A673 (cell line): Measurements from ENCODE around the gene ATP7B. TPM values are rescaled to one million over a fixed set of nuclear protein-coding genes. Genes with fewer than 3 reads are reported as not detected.

Experiments used
- BruUV-seq: library from RNA; stranded (reverse); fragments of 400-500 nt; replicated peaks from 2 replicates; lab custom pipeline; 2021; lab: Mats Ljungman, UMichigan
- CTCF ChIA-PET: fragments of 300-600 bp; sonication (Branson Sonifier 250); formaldehyde crosslinking; loops from one replicate; lab custom pipeline; 2022; ENCODE audit warnings: antibody characterized with exemption; lab: Charles Lee
- POLR2A ChIA-PET: fragments of 300-600 bp; sonication (Branson Sonifier 250); formaldehyde crosslinking; loops from one replicate; lab custom pipeline; 2022; ENCODE audit warnings: antibody characterized with exemption; ENCODE audit not compliant: low non-redundant PET; lab: Charles Lee
- DNase-seq: peaks from one replicate; pipeline ENCODE4 v3.0.0-alpha.2; 2015; ENCODE audit warnings: low spot score
- H3K27ac ChIP-seq: fragments of 200-600 bp; sonication (generic); 2 replicates; pipeline ENCODE4 v1.5.1; 2016; ENCODE audit warnings: mixed run types, low read depth, mild to moderate bottlenecking, mixed read lengths, antibody characterized with exemption, low read length; ENCODE audit not compliant: poor library complexity, severe bottlenecking
- H3K27me3 ChIP-seq: fragments of 200-600 bp; sonication (generic); replicated peaks from 2 replicates; pipeline ENCODE4 v1.6.1; 2017; ENCODE audit warnings: mixed run types, low read depth, mild to moderate bottlenecking, mixed read lengths, antibody characterized with exemption, low read length; ENCODE audit not compliant: insufficient read depth, poor library complexity
- H3K36me3 ChIP-seq: fragments of 200-600 bp; sonication (generic); 2 replicates; pipeline ENCODE4 v1.6.1; 2016; ENCODE audit warnings: mixed run types, mild to moderate bottlenecking, mixed read lengths, antibody characterized with exemption, low read length; ENCODE audit not compliant: insufficient read depth, poor library complexity, severe bottlenecking
- H3K4me1 ChIP-seq: fragments of 200-600 bp; sonication (generic); 2 replicates; pipeline ENCODE4 v1.6.1; 2017; ENCODE audit warnings: mixed run types, mild to moderate bottlenecking, mixed read lengths, antibody characterized with exemption, low read length; ENCODE audit not compliant: insufficient read depth, poor library complexity, severe bottlenecking
- H3K4me3 ChIP-seq: fragments of 200-600 bp; sonication (generic); 2 replicates; pipeline ENCODE4 v1.5.1; 2016; ENCODE audit warnings: low read depth, mixed run types, mild to moderate bottlenecking, mixed read lengths, low read length; ENCODE audit not compliant: poor library complexity, severe bottlenecking
- H3K9me3 ChIP-seq: fragments of 200-600 bp; sonication (generic); 2 replicates; pipeline ENCODE4 v1.6.1; 2016; ENCODE audit warnings: mixed run types, low read depth, mild to moderate bottlenecking, mixed read lengths, antibody characterized with exemption, low read length; ENCODE audit not compliant: poor library complexity, severe bottlenecking
- CTCF ChIP-seq: fragments of 300-800, 200-600 bp; sonication (generic); conservative IDR thresholded peaks from 2 replicates; pipeline ENCODE4 v1.5.1; 2017; ENCODE audit warnings: low read depth, mild to moderate bottlenecking, antibody characterized with exemption, low read length, moderate library complexity, mixed read lengths
- EZH2 ChIP-seq: fragments of 200-600 bp; sonication (generic); IDR thresholded peaks from 2 replicates; pipeline ENCODE4 v1.6.1; 2017; ENCODE audit warnings: borderline replicate concordance, low read depth, mild to moderate bottlenecking, mixed read lengths, antibody characterized with exemption, low read length; ENCODE audit not compliant: poor library complexity, severe bottlenecking
- intact Hi-C: fragments of 100-400 bp; cut with micrococcal nuclease; formaldehyde crosslinking; loops from one replicate; pipeline ENCODE4 v1.10.0; 2022; ENCODE audit not compliant: unreplicated experiment
- total RNA-seq: library from RNA; stranded (reverse); gene quantifications from 2 replicates; pipeline ENCODE4 v1.2.3, GENCODE V29; 2021

The ATP7B gene
- total RNA-seq, 1 experiment from 2014 or later = 2.9 TPM

GRCh38 chr13:51999510-51999911 is 11.7 kb downstream of the ATP7B start:
- Histone ChIP-seq H3K9me3 (no peaks in the 10 kb centered on the region), H3K27ac (no peak overlapping the region), H3K4me1 (no peaks in the 10 kb centered on the region), H3K36me3 (no peaks in the 10 kb centered on the region), H3K4me3 (no peak overlapping the region), H3K27me3 (peaks cover 4% of the 10 kb centered on the region)
- ChIA-PET POLR2A (no interaction called here), CTCF (no interaction called here)
- TF ChIP-seq EZH2 (no peak), CTCF (no peak)
- DNase-seq = no peak
- BruUV-seq = no TSS peak
- intact Hi-C loops = no loop called here

DNA sequence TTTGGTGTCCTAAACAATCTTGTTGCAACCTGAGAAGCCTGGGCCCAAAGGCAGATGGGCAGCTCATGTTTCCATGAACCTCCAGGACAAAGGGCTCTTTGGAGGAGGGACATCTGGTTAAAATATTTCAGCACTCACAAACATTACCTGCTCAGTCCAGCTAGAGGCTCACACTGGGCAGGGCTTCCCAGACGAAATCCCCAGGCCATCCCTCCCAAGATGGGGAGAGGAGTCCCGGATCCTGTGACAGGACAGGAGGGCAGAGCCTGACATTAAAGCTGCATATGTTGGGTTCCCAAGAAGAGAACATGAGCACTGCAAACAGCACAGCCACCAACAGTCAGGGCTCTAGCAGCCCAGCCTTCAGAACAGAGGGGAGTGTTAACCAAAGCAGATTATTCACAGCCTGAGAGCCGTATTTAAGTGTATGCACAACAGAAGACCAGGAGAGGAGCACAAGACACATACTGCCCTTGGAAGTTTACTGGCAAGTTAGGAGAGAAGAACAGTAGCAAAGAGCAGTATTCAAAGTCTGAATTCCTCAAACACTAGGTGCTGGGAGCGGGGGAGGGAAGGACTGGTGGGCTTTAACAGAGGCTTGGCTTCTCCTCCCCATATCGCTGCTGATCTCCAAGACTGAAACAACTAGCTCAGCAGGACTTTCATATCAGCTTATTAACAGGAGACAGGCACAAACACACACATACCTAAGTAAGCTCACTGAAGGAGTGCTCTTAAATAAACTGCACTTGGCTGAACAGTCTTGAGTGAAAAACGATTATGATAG is 12.3 kb downstream of the ATP7B start:
- H3K27ac ChIP-seq = no peak overlapping the region
- intact Hi-C loops = no loop called here
- TF ChIP-seq EZH2 = no peak
- no peak for TF ChIP-seq CTCF

DNA sequence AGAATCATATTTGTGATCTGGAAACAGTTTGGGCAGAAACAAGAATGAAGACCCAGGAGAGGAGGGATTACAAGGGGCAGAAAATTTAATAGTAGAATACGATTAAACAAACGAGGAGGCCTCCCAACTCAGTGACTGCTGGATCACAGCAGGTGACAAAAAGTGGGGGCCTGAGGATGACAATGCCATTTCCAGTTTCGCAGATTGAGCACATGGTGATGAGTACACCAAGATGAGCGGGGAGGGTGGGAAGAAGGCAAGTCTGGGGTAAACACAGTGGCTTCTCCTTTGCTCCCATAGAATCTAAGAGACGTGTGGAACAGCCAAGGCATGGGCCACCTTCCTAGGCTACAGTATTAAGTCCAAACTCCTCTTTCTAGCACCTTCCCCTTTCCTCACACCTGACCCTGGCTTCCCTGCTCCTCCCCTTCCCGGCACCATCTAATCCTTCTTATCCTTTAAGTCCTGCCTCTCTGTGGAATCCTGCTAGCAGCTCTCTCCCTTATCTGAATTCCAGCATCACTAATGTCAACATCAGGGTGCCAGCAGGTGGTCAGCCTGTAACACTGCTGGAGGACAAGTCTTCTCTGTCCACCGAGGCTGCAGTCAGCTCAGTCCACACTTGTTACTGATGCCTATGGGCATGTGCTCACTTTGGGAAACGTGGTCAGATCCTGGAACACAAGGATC is 13.5 kb downstream of the ATP7B start:
- POLR2A ChIA-PET = no interaction called here
- no TSS peak for BruUV-seq
- Histone ChIP-seq H3K27me3 (peaks cover 15% of the 10 kb centered on the region), H3K4me3 (no peak overlapping the region), H3K9me3 (no peaks in the 10 kb centered on the region), H3K4me1 (no peaks in the 10 kb centered on the region), H3K36me3 (no peaks in the 10 kb centered on the region), H3K27ac (no peak overlapping the region)
- CTCF ChIA-PET = no interaction called here
- intact Hi-C loops = no loop called here
- DNase-seq = no peak
- no peak for TF ChIP-seq EZH2
- no peak for TF ChIP-seq CTCF

More for the DNA sequence above, 12.3 kb downstream of the ATP7B start:
- ChIA-PET POLR2A (no interaction called here), CTCF (no interaction called here)
- Histone ChIP-seq H3K9me3 (no peaks in the 10 kb centered on the region), H3K27me3 (peaks cover 10% of the 10 kb centered on the region), H3K36me3 (no peaks in the 10 kb centered on the region), H3K4me1 (no peaks in the 10 kb centered on the region), H3K4me3 (no peak overlapping the region)
- DNase-seq = no peak
- no TSS peak for BruUV-seq
